Mammary epithelial cell (primary cell): Measurements from ENCODE around the gene LHPP.

Experiments
- CTCF ChIP-seq, 2 donors: IDR thresholded peaks in 1 of 2; conservative IDR thresholded peaks in 1 of 2; 2 replicates each; pipeline ENCODE4 v1.5.1; 2011 to 2012; ENCODE audit warnings: inconsistent platforms in 2 of 2, low read length in 2 of 2, mild to moderate bottlenecking in 2 of 2, control low read depth in 1 of 2, low read depth in 1 of 2; ENCODE audit not compliant: insufficient read depth in 1 of 2; ENCODE audit errors: extremely low read depth in 1 of 2
- EZH2 ChIP-seq: IDR thresholded peaks from 2 replicates; pipeline ENCODE4 v1.6.1; 2012; ENCODE audit warnings: low read length, inconsistent platforms, borderline replicate concordance

- TF ChIP-seq CTCF (conservative IDR thresholded peaks at IDR 0.05 in 1 of 2, IDR thresholded peaks at IDR 0.05 in 1 of 2; ENCODE audit: extremely low read depth in 1 of 2, insufficient read depth in 1 of 2, low read depth in 1 of 2, low read length in 2 of 2) (no peak), EZH2 (no peak)
Measured at GRCh38 chr10:124458889-124459288, 2.7 kb upstream of the LHPP start.
